IMR-90 (cell line): ENCODE data around the gene APP. TPM values are rescaled to one million over a fixed set of nuclear protein-coding genes. Genes with fewer than 3 reads are reported as not detected.

Experiments used
- ATAC-seq: fragments of 200-7000 bp; cut with Tn5 transposase; 2 replicates; pipeline ENCODE4 v1.9.1; 2020; ENCODE audit warnings: low read depth, mild to moderate bottlenecking, moderate library complexity
- BruUV-seq: library from RNA; stranded (reverse); fragments of 400-500 nt; replicated peaks from 2 replicates; lab custom pipeline; 2021; lab: Mats Ljungman, UMichigan
- CTCF ChIA-PET: fragments of 300-600 bp; formaldehyde crosslinking; extraction: SDS; loops from one replicate; lab custom pipeline; 2021; ENCODE audit warnings: antibody characterized with exemption; lab: Yijun Ruan, JAX
- POLR2A ChIA-PET: fragments of 300-600 bp; sonication (Branson Sonifier 250); formaldehyde crosslinking; loops from one replicate; lab custom pipeline; 2022; ENCODE audit warnings: antibody characterized with exemption; ENCODE audit not compliant: unreplicated experiment; lab: Charles Lee
- DNase-seq: peaks from one replicate; pipeline ENCODE4 v3.0.0; 2013
- H2AFZ ChIP-seq: replicated peaks from 2 replicates; pipeline ENCODE3; 2013; ENCODE audit warnings: low read length, mild to moderate bottlenecking; ENCODE audit not compliant: poor library complexity
- H2AK5ac ChIP-seq: 2 replicates; pipeline ENCODE4 v1.6.1; 2013; ENCODE audit warnings: low read depth, low read length, inconsistent platforms
- H2AK9ac ChIP-seq: replicated peaks from 2 replicates; pipeline ENCODE3; 2013; ENCODE audit warnings: mild to moderate bottlenecking, low read depth, low read length, moderate library complexity; ENCODE audit not compliant: poor library complexity
- H2BK120ac ChIP-seq: 2 replicates; pipeline ENCODE4 v1.6.1; 2013; ENCODE audit warnings: low read depth, low read length, inconsistent platforms
- H2BK15ac ChIP-seq: 3 replicates; pipeline ENCODE4 v1.6.1; 2013; ENCODE audit warnings: low read depth, low read length, inconsistent platforms
- H2BK20ac ChIP-seq: 2 replicates; pipeline ENCODE4 v1.6.1; 2013; ENCODE audit warnings: low read depth, mild to moderate bottlenecking, inconsistent platforms, low read length, moderate library complexity
- H2BK5ac ChIP-seq: 2 replicates; pipeline ENCODE4 v1.6.1; 2013; ENCODE audit warnings: mild to moderate bottlenecking, low read depth, low read length, inconsistent platforms; ENCODE audit not compliant: poor library complexity, severe bottlenecking
- H3K14ac ChIP-seq: replicated peaks from 2 replicates; pipeline ENCODE4 v1.6.1; 2013; ENCODE audit warnings: low read depth, low read length, inconsistent platforms
- H3K18ac ChIP-seq: 2 replicates; pipeline ENCODE4 v1.6.1; 2013; ENCODE audit warnings: low read depth, low read length, control low read depth
- H3K23ac ChIP-seq: 2 replicates; pipeline ENCODE4 v1.6.1; 2013; ENCODE audit warnings: low read depth, low read length, inconsistent platforms
- H3K27ac ChIP-seq: 2 replicates; pipeline ENCODE4 v1.5.1; 2013; ENCODE audit warnings: mild to moderate bottlenecking, control low read depth, low read length; ENCODE audit not compliant: insufficient read depth
- H3K27me3 ChIP-seq: 2 replicates; pipeline ENCODE4 v1.6.1; 2013; ENCODE audit warnings: low read length; ENCODE audit not compliant: control insufficient read depth, insufficient read depth
- H3K36me3 ChIP-seq: 2 replicates; pipeline ENCODE4 v1.6.1; 2013; ENCODE audit warnings: low read length, mixed read lengths; ENCODE audit not compliant: control insufficient read depth, insufficient read depth
- H3K4ac ChIP-seq: 2 replicates; pipeline ENCODE4 v1.6.1; 2013; ENCODE audit warnings: low read depth, low read length, inconsistent platforms
- H3K4me1 ChIP-seq: 2 replicates; pipeline ENCODE4 v1.6.1; 2013; ENCODE audit warnings: low read length, mixed read lengths; ENCODE audit not compliant: control insufficient read depth, insufficient read depth
- H3K4me2 ChIP-seq: 2 replicates; pipeline ENCODE4 v1.6.1; 2013; ENCODE audit warnings: low read depth, mild to moderate bottlenecking, control low read depth, low read length, moderate library complexity
- H3K4me3 ChIP-seq: 2 replicates; pipeline ENCODE4 v1.5.1; 2013; ENCODE audit warnings: low read depth, mild to moderate bottlenecking, control low read depth, low read length, moderate library complexity; ENCODE audit not compliant: insufficient read depth
- H3K56ac ChIP-seq: 2 replicates; pipeline ENCODE4 v1.6.1; 2013; ENCODE audit warnings: low read length, inconsistent platforms; ENCODE audit not compliant: insufficient read depth; ENCODE audit errors: extremely low read depth
- H3K79me1 ChIP-seq, 2 experiments: 2 replicates each; pipeline ENCODE4 v1.6.1; 2013; ENCODE audit warnings: low read length in 2 of 2, inconsistent platforms in 1 of 2, low read depth in 1 of 2
- H3K9ac ChIP-seq: 2 replicates; pipeline ENCODE4 v1.6.1; 2013; ENCODE audit warnings: low read depth, low read length, control low read depth
- H3K9me1 ChIP-seq: 2 replicates; pipeline ENCODE4 v1.6.1; 2013; ENCODE audit warnings: low read length, inconsistent platforms; ENCODE audit not compliant: insufficient read depth
- H3K9me3 ChIP-seq: 2 replicates; pipeline ENCODE4 v1.6.1; 2013; ENCODE audit warnings: low read length; ENCODE audit not compliant: control insufficient read depth, insufficient read depth
- H4K20me1 ChIP-seq: 2 replicates; pipeline ENCODE4 v1.6.1; 2013; ENCODE audit warnings: low read length, inconsistent platforms; ENCODE audit not compliant: insufficient read depth
- H4K5ac ChIP-seq: 2 replicates; pipeline ENCODE4 v1.6.1; 2013; ENCODE audit warnings: mild to moderate bottlenecking, low read depth, low read length, control low read depth
- H4K8ac ChIP-seq, 2 experiments: 2 replicates each; pipeline ENCODE4 v1.6.1; 2013; ENCODE audit warnings: low read depth in 2 of 2, low read length in 2 of 2, control low read depth in 1 of 2, inconsistent platforms in 1 of 2
- H4K91ac ChIP-seq: 2 replicates; pipeline ENCODE4 v1.6.1; 2013; ENCODE audit warnings: low read depth, low read length, inconsistent platforms; ENCODE audit not compliant: insufficient read depth
- BHLHE40 ChIP-seq: fragments of 150-350 bp; IDR thresholded peaks from 2 replicates; pipeline ENCODE4 v1.6.1; 2016; ENCODE audit warnings: mild to moderate bottlenecking, low read depth, low read length
- CEBPB ChIP-seq: IDR thresholded peaks from 2 replicates; pipeline ENCODE4 v1.6.1; 2012; ENCODE audit warnings: low read depth, low read length, improper control_type of control experiment
- CHD1 ChIP-seq: IDR thresholded peaks from 2 replicates; pipeline ENCODE4 v1.6.1; 2012; ENCODE audit warnings: low read depth, low read length, improper control_type of control experiment
- FOS ChIP-seq: fragments of 150-350 bp; IDR thresholded peaks from 2 replicates; pipeline ENCODE4 v1.6.1; 2016; ENCODE audit warnings: low read depth, low read length
- MAFK ChIP-seq: IDR thresholded peaks from 2 replicates; pipeline ENCODE4 v1.6.1; 2012; ENCODE audit warnings: low read depth, low read length, improper control_type of control experiment
- MAZ ChIP-seq: IDR thresholded peaks from 2 replicates; pipeline ENCODE4 v1.6.1; 2012; ENCODE audit warnings: low read depth, mild to moderate bottlenecking, low read length, improper control_type of control experiment, moderate library complexity, borderline replicate concordance
- MXI1 ChIP-seq: IDR thresholded peaks from 2 replicates; pipeline ENCODE4 v1.6.1; 2012; ENCODE audit warnings: low read depth, mild to moderate bottlenecking, low read length, moderate library complexity, borderline replicate concordance
- NFE2L2 ChIP-seq: fragments of 150-350 bp; IDR thresholded peaks from 2 replicates; pipeline ENCODE4 v1.6.1; 2016; ENCODE audit warnings: low read depth, mild to moderate bottlenecking, low read length
- POLR2A ChIP-seq: IDR thresholded peaks from 2 replicates; pipeline ENCODE4 v1.6.1; 2012; ENCODE audit warnings: mild to moderate bottlenecking, low read depth, low read length
- RAD21 ChIP-seq: IDR thresholded peaks from 2 replicates; pipeline ENCODE4 v1.6.1; 2012; ENCODE audit warnings: low read length, improper control_type of control experiment
- RCOR1 ChIP-seq: IDR thresholded peaks from 2 replicates; pipeline ENCODE4 v1.6.1; 2012; ENCODE audit warnings: mild to moderate bottlenecking, low read length, improper control_type of control experiment; ENCODE audit not compliant: insufficient replicate concordance
- RFX5 ChIP-seq: IDR thresholded peaks from 2 replicates; pipeline ENCODE4 v1.8.0; 2012; ENCODE audit warnings: low read depth, mild to moderate bottlenecking, low read length, moderate library complexity
- SMC3 ChIP-seq: fragments of 150-350 bp; IDR thresholded peaks from 2 replicates; pipeline ENCODE4 v1.6.1; 2016; ENCODE audit warnings: low read depth, mild to moderate bottlenecking, antibody characterized with exemption, low read length, moderate library complexity
- WGBS, 2 experiments: methylation state at CpG; one replicate each; pipeline versions ENCODE4 v1.1.5 to v1.1.7; 2013; ENCODE audit warnings: missing lambda C conversion rate in 2 of 2; ENCODE audit not compliant: insufficient read length in 1 of 2; ENCODE audit errors: extremely low coverage in 2 of 2; 5-methylcytosine and 5-hydroxymethylcytosine counted together
- dilution Hi-C: fragments of 300-500 bp; cut with HindIII; formaldehyde crosslinking; loops from one replicate; pipeline ENCODE4 v1.14.3; 2018; ENCODE audit warnings: low sequenced_read_pairs; ENCODE audit not compliant: unreplicated experiment
- in situ Hi-C: fragments of 300-500 bp; cut with MboI; formaldehyde crosslinking; loops from 3 replicates; pipeline ENCODE4 v1.14.3; 2019; ENCODE audit warnings: low sequenced_read_pairs, inconsistent platforms, mixed read lengths
- intact Hi-C: fragments of 100-400 bp; cut with micrococcal nuclease; formaldehyde crosslinking; loops from 2 replicates; pipeline ENCODE4 v1.10.0; 2022
- polyA plus RNA-seq, 3 experiments: library from polyadenylated mRNA; depleted of rRNA; stranded (reverse); fragments of >200 nt; gene quantifications; 2 replicates each; pipeline ENCODE4 v1.2.3, GENCODE V29; 2012; ENCODE audit warnings: low replicate concordance in 1 of 3
- total RNA-seq: library from RNA; depleted of rRNA; stranded (reverse); fragments of >200 nt; gene quantifications from 2 replicates; pipeline ENCODE4 v1.2.3, GENCODE V29; 2012
- TF ChIP-seq, protein P1 (sequence below): fragments of 150-350 bp; IDR thresholded peaks from 2 replicates; pipeline ENCODE4 v1.6.1; 2017; ENCODE audit warnings: mild to moderate bottlenecking, antibody characterized with exemption, low read length, low read depth
- TF ChIP-seq, protein P2 (sequence below): conservative IDR thresholded peaks from 2 replicates; pipeline ENCODE4 v1.5.1; 2012; ENCODE audit warnings: mild to moderate bottlenecking, low read depth, low read length, improper control_type of control experiment
- TF ChIP-seq, protein P3 (sequence below): fragments of 150-350 bp; IDR thresholded peaks from 2 replicates; pipeline ENCODE4 v1.6.1; 2016; ENCODE audit warnings: low read depth, mild to moderate bottlenecking, low read length, moderate library complexity, borderline replicate concordance

The APP gene
- total and polyA plus RNA-seq, 2 of the 4 experiments (the other 2 are of a cell fraction) = 191 to 530 TPM

DNA sequence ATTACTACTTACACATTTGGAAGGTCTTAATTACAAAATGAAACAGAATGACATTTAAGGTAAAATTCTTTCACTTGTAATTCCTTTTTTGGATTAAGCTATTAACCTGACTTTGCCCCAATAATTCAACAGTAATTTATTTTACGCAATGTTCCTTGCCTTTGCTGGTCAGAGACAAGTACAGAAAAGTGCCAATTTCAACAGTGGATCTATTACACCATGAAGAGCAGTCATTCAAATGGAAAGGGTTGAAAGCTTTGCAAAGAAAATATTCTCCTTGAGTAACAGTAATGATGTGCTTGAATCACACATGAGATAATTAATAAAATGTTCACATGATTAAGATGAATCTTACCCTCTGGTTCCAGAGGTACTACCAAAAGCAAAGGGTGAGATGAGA, 84.7 kb downstream of the APP start:
- Histone ChIP-seq H2AK5ac (no peak overlapping the region), H3K4me1 (peaks cover 4% of the 10 kb centered on the region), H3K9me1 (peaks cover 5% of the 10 kb centered on the region; the same call in 1 of the 2 replicates), H3K79me1 (peaks cover 25 to 35% of the 10 kb centered on the region in 2 experiments), H2AK9ac (no peak overlapping the region), H3K23ac (no peak overlapping the region), H2BK20ac (no peak overlapping the region), H2BK15ac (no peak overlapping the region), H3K4ac (no peak overlapping the region), H3K4me3 (no peak overlapping the region), H2BK120ac (no peak overlapping the region), H2BK5ac (no peak overlapping the region), H3K9me3 (no peaks in the 10 kb centered on the region), H3K27me3 (no peaks in the 10 kb centered on the region), H4K91ac (no peak overlapping the region), H3K14ac (no peak overlapping the region), H4K5ac (no peak overlapping the region), H4K8ac (no peak overlapping the region), H4K20me1 (peaks cover 2% of the 10 kb centered on the region; the same call in 1 of the 2 replicates), H3K36me3 (peaks cover 5% of the 10 kb centered on the region), H3K27ac (no peak overlapping the region), H3K18ac (no peak overlapping the region), H2AFZ (no peak overlapping the region), H3K4me2 (no peak overlapping the region), H3K9ac (no peak overlapping the region), H3K56ac (no peak overlapping the region)
- no TSS peak for BruUV-seq
- ChIA-PET POLR2A (interaction anchor here (0.5 kb wide), 1 partner anchor 118 kb away, joined by 12 read pairs; no protein-coding TSS in a partner anchor), CTCF (interaction anchor here (0.7 kb wide), 2 partner anchors 28 to 66 kb away, joined by 3 to 4 read pairs; no protein-coding TSS in a partner anchor)
- DNase-seq (no peak), ATAC-seq (no peak)
- intact Hi-C loops = no loop called here
- in situ Hi-C loops = no loop called here
- dilution Hi-C loops = no loop called here
- no peak for TF ChIP-seq SMC3
- no peak for TF ChIP-seq RFX5
- TF ChIP-seq RAD21 = no peak
- TF ChIP-seq CEBPB = no peak
- TF ChIP-seq, protein P1, sequence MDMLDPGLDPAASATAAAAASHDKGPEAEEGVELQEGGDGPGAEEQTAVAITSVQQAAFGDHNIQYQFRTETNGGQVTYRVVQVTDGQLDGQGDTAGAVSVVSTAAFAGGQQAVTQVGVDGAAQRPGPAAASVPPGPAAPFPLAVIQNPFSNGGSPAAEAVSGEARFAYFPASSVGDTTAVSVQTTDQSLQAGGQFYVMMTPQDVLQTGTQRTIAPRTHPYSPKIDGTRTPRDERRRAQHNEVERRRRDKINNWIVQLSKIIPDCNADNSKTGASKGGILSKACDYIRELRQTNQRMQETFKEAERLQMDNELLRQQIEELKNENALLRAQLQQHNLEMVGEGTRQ = no peak
- TF ChIP-seq POLR2A = no peak
- TF ChIP-seq, protein P2, sequence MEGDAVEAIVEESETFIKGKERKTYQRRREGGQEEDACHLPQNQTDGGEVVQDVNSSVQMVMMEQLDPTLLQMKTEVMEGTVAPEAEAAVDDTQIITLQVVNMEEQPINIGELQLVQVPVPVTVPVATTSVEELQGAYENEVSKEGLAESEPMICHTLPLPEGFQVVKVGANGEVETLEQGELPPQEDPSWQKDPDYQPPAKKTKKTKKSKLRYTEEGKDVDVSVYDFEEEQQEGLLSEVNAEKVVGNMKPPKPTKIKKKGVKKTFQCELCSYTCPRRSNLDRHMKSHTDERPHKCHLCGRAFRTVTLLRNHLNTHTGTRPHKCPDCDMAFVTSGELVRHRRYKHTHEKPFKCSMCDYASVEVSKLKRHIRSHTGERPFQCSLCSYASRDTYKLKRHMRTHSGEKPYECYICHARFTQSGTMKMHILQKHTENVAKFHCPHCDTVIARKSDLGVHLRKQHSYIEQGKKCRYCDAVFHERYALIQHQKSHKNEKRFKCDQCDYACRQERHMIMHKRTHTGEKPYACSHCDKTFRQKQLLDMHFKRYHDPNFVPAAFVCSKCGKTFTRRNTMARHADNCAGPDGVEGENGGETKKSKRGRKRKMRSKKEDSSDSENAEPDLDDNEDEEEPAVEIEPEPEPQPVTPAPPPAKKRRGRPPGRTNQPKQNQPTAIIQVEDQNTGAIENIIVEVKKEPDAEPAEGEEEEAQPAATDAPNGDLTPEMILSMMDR = no peak
- no peak for TF ChIP-seq MAZ
- TF ChIP-seq MXI1 = no peak
- TF ChIP-seq MAFK = no peak
- TF ChIP-seq BHLHE40 = no peak
- no peak for TF ChIP-seq CHD1
- no peak for TF ChIP-seq NFE2L2
- TF ChIP-seq, protein P3, sequence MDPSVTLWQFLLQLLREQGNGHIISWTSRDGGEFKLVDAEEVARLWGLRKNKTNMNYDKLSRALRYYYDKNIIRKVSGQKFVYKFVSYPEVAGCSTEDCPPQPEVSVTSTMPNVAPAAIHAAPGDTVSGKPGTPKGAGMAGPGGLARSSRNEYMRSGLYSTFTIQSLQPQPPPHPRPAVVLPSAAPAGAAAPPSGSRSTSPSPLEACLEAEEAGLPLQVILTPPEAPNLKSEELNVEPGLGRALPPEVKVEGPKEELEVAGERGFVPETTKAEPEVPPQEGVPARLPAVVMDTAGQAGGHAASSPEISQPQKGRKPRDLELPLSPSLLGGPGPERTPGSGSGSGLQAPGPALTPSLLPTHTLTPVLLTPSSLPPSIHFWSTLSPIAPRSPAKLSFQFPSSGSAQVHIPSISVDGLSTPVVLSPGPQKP = no peak
- TF ChIP-seq FOS = no peak
- no peak for TF ChIP-seq RCOR1
- no CpG with 5 or more reads among the region's 1 CpG for WGBS, 2 experiments
